H1 (cell line): ENCODE results near the gene TBCD. TPM values are rescaled to one million over a fixed set of nuclear protein-coding genes. Genes with fewer than 3 reads are reported as not detected.

Experiments
- CHD1 ChIP-seq: IDR thresholded peaks from 2 replicates; pipeline ENCODE4 v1.6.1; 2012; ENCODE audit warnings: low read depth, low read length, improper control_type of control experiment
- GABPA ChIP-seq: IDR thresholded peaks from 2 replicates; pipeline ENCODE4 v1.6.1; 2011; ENCODE audit warnings: mild to moderate bottlenecking, low read length, moderate library complexity, borderline replicate concordance; ENCODE audit not compliant: insufficient read depth
- HDAC2 ChIP-seq, 2 experiments: fragments of 300-600 bp in 1 of 2; sonication (generic) in 1 of 2; IDR thresholded peaks; 2 replicates each; pipeline ENCODE4 v1.6.1; 2011 to 2012; ENCODE audit warnings: low read depth in 2 of 2, low read length in 2 of 2, mild to moderate bottlenecking in 2 of 2, moderate library complexity in 2 of 2, borderline replicate concordance in 1 of 2, inconsistent platforms in 1 of 2
- NANOG ChIP-seq: IDR thresholded peaks from 2 replicates; pipeline ENCODE4 v1.6.1; 2011; ENCODE audit warnings: low read length, low read depth, mild to moderate bottlenecking, inconsistent platforms; ENCODE audit not compliant: insufficient read depth, poor library complexity, severe bottlenecking
- SIRT6 ChIP-seq: IDR thresholded peaks from one replicate; pipeline ENCODE4 v1.7.1; 2012; ENCODE audit warnings: low read length, inconsistent platforms
- SUZ12 ChIP-seq: fragments of 200-600 bp; sonication (generic); IDR thresholded peaks from 2 replicates; pipeline ENCODE4 v1.6.1; 2012; ENCODE audit warnings: mild to moderate bottlenecking, inconsistent platforms, low read length, moderate library complexity, mixed read lengths
- TCF12 ChIP-seq: IDR thresholded peaks from 2 replicates; pipeline ENCODE4 v1.6.1; 2011; ENCODE audit warnings: low read depth, mild to moderate bottlenecking, low read length
- polyA plus RNA-seq, 7 experiments: library from polyadenylated mRNA; depleted of rRNA in 3 of 7; stranded (reverse) in 5 of 7; unstranded in 2 of 7; fragments of >200 nt in 5 of 7; fragments of 200-250 nt in 2 of 7; gene quantifications; 1 replicate in 5 of 7; 2 replicates in 1 of 7; 4 replicates in 1 of 7; pipeline versions ENCODE4 v1.2.1 to v1.2.3, GENCODE V29; 2011 to 2013; ENCODE audit warnings: missing spikeins in 2 of 7, mixed read lengths in 2 of 7
- total RNA-seq: library from RNA; stranded (reverse); fragmentation: NEBNext Ultra II Directional; extraction: Animal tissue kit (Norgen Biotek cat#: 25700); gene quantifications from 2 replicates; pipeline ENCODE4 v1.2.1, GENCODE V29; 2021

TBCD gene
- total and polyA plus RNA-seq, 2 of the 8 experiments (the other 6 are each of a cell fraction or from before 2014, with no cell fraction given), result 118 to 162 TPM

GRCh38 chr17:82808006-82808405 is 56.1 kb downstream of the TBCD start (continued):
- no peak for TF ChIP-seq SIRT6
- no peak for TF ChIP-seq TCF12
- no peak for TF ChIP-seq CHD1
- no peak for TF ChIP-seq NANOG
- TF ChIP-seq GABPA, result no peak
- TF ChIP-seq SUZ12, result no peak
- TF ChIP-seq HDAC2 (IDR thresholded peaks at IDR 0.05; ENCODE audit: borderline replicate concordance in 1 of 2, low read depth in 2 of 2, low read length in 2 of 2), result no peak
